NCI-H748 treated with DMSO at 0.1 percent for 48 hours (cell line): ENCODE data around the gene IFITM1.
"Not testable (repeated sequence)": the region's sequence is repeated elsewhere in the genome, so short reads cannot be mapped to it uniquely, and the experiment has no call there.

Experiments used
- DNase-seq: peaks from one replicate; lab custom pipeline; 2025; lab: John Stamatoyannopoulos, UW

The IFITM1 gene

GRCh38 chr11:293852-294661 lies 19.8 kb upstream of the IFITM1 start:
- DNase-seq: no peak

- no peak for DNase-seq
Observed at GRCh38 chr11:294780-295179, 19.1 kb upstream of the IFITM1 start.

GRCh38 chr11:295351-296170 lies 18.3 kb upstream of the IFITM1 start:
- no peak for DNase-seq

- no peak for DNase-seq
Observed at GRCh38 chr11:296171-297050, 17.4 kb upstream of the IFITM1 start.

GRCh38 chr11:297051-297585 lies 16.7 kb upstream of the IFITM1 start:
- no peak for DNase-seq

GRCh38 chr11:297586-298405 lies 16.0 kb upstream of the IFITM1 start:
- DNase-seq: no peak

- DNase-seq: no peak
Observed at GRCh38 chr11:298406-299065, 15.3 kb upstream of the IFITM1 start.

GRCh38 chr11:299081-299891 lies 14.6 kb upstream of the IFITM1 start, which contains the start of gene IFITM5:
Gene IFITM5, minus strand, starts transcription at chr11:299526. Its CDS starts 36 bp downstream, at chr11:299490.
- no peak for DNase-seq

GRCh38 chr11:299951-300735 lies 13.7 kb upstream of the IFITM1 start:
- DNase-seq: no peak

- DNase-seq: no peak
Observed at GRCh38 chr11:303363-303762, 10.5 kb upstream of the IFITM1 start.

GRCh38 chr11:304061-304506 lies 9.8 kb upstream of the IFITM1 start:
- DNase-seq: no peak

- no peak for DNase-seq
Observed at GRCh38 chr11:304915-305843, 8.7 kb upstream of the IFITM1 start.

- DNase-seq: no peak
Observed at GRCh38 chr11:305844-306211, 8.0 kb upstream of the IFITM1 start.

- no peak for DNase-seq
Observed at GRCh38 chr11:306645-307371, 7.0 kb upstream of the IFITM1 start.

GRCh38 chr11:307766-308708 lies 5.8 kb upstream of the IFITM1 start, which contains the start of gene IFITM2:
Gene IFITM2, plus strand, starts transcription at chr11:307816. Its CDS starts 377 bp downstream, at chr11:308193.
- DNase-seq: not testable (repeated sequence)
